HepG2 (cell line): Measurements from ENCODE around the gene PPFIA3. TPM values are rescaled to one million over a fixed set of nuclear protein-coding genes. Genes with fewer than 3 reads are reported as not detected.
A peak's percentile ranks its signal among the peaks of the same experiment; 100 is the strongest.

ENCODE experiments used
- AGO1 ChIP-seq: fragments of 200-400 bp; formaldehyde crosslinking; IDR thresholded peaks from 2 replicates; pipeline ENCODE4 v1.6.1; 2017; ENCODE audit warnings: mild to moderate bottlenecking, low read depth, low read length, moderate library complexity; ENCODE audit not compliant: poor library complexity, severe bottlenecking
- ATF7-NPFF ChIP-seq: sonication (generic); formaldehyde crosslinking; IDR thresholded peaks from 2 replicates; pipeline ENCODE4 v1.8.1; 2023; ENCODE audit warnings: mild to moderate bottlenecking, low read depth, missing genetic modification reagents, moderate library complexity
- FOXM1 ChIP-seq: sonication (generic); formaldehyde crosslinking; IDR thresholded peaks from 2 replicates; pipeline ENCODE4 v1.5.0; 2020; ENCODE audit warnings: missing genetic modification reagents
- JUN ChIP-seq: sonication (generic); formaldehyde crosslinking; IDR thresholded peaks from 2 replicates; pipeline ENCODE4 v1.4.0; 2020; ENCODE audit warnings: mild to moderate bottlenecking, missing genetic modification reagents
- NBN ChIP-seq: fragments of 450-650 bp; conservative IDR thresholded peaks from 2 replicates; pipeline ENCODE4 v1.6.1; 2017
- POLR2G ChIP-seq: fragments of 200-400 bp; formaldehyde crosslinking; IDR thresholded peaks from 2 replicates; pipeline ENCODE4 v1.6.1; 2018; ENCODE audit warnings: mild to moderate bottlenecking, low read depth, low read length, moderate library complexity
- RAD51 ChIP-seq: fragments of 450-650 bp; IDR thresholded peaks from 2 replicates; pipeline ENCODE4 v1.6.1; 2016; ENCODE audit warnings: borderline replicate concordance
- RBM22 ChIP-seq: fragments of 200-400 bp; formaldehyde crosslinking; optimal IDR thresholded peaks from 2 replicates; pipeline ENCODE3; 2017; ENCODE audit warnings: mild to moderate bottlenecking, low read length, moderate library complexity
- REXO4 ChIP-seq: sonication (generic); formaldehyde crosslinking; IDR thresholded peaks from 2 replicates; pipeline ENCODE4 v1.8.0; 2022; ENCODE audit warnings: missing genetic modification reagents, mild to moderate bottlenecking, borderline replicate concordance
- RORA ChIP-seq: sonication (generic); formaldehyde crosslinking; IDR thresholded peaks from 2 replicates; pipeline ENCODE4 v1.5.0; 2020; ENCODE audit warnings: mild to moderate bottlenecking, missing genetic modification reagents, moderate library complexity
- SP2 ChIP-seq: sonication (generic); formaldehyde crosslinking; IDR thresholded peaks from 2 replicates; pipeline ENCODE4 v1.5.1; 2020; ENCODE audit warnings: mild to moderate bottlenecking, missing genetic modification reagents
- STAG1 ChIP-seq: sonication (generic); formaldehyde crosslinking; IDR thresholded peaks from 2 replicates; pipeline ENCODE4 v1.4.0; 2020; ENCODE audit warnings: missing genetic modification reagents
- XBP1 ChIP-seq: sonication (generic); formaldehyde crosslinking; IDR thresholded peaks from 2 replicates; pipeline ENCODE4 v1.5.0; 2020; ENCODE audit warnings: missing genetic modification reagents
- ZBTB42 ChIP-seq: sonication (generic); formaldehyde crosslinking; IDR thresholded peaks from 2 replicates; pipeline ENCODE4 v1.5.0; 2020; ENCODE audit warnings: mild to moderate bottlenecking, missing genetic modification reagents
- ZC3H13 ChIP-seq: sonication (generic); formaldehyde crosslinking; IDR thresholded peaks from 2 replicates; pipeline ENCODE4 v1.8.1; 2023; ENCODE audit warnings: mild to moderate bottlenecking, missing genetic modification reagents, moderate library complexity
- ZNF24 ChIP-seq: fragments of 450-650 bp; IDR thresholded peaks from 2 replicates; pipeline ENCODE4 v1.6.1; 2017; ENCODE audit warnings: antibody characterized with exemption, mild to moderate bottlenecking
- ZNF33B ChIP-seq: sonication (generic); formaldehyde crosslinking; IDR thresholded peaks from 2 replicates; pipeline ENCODE4 v1.5.1; 2020; ENCODE audit warnings: mild to moderate bottlenecking, missing genetic modification reagents
- ZNF674 ChIP-seq: sonication (generic); formaldehyde crosslinking; IDR thresholded peaks from 2 replicates; pipeline ENCODE4 v1.5.0; 2020; ENCODE audit warnings: low read depth, mild to moderate bottlenecking, missing genetic modification reagents
- ZNF816 ChIP-seq: sonication (generic); formaldehyde crosslinking; IDR thresholded peaks from 2 replicates; pipeline ENCODE4 v1.8.0; 2022; ENCODE audit warnings: missing genetic modification reagents, mild to moderate bottlenecking, borderline replicate concordance
- polyA plus RNA-seq, 8 experiments: library from polyadenylated mRNA; depleted of rRNA in 3 of 8; stranded (reverse) in 7 of 8; unstranded in 1 of 8; fragments of >200 nt; fragmentation: Illumina TruSeq in 4 of 8; extraction: Trizol in 4 of 8; gene quantifications; 2 replicates each; pipeline versions ENCODE4 v1.2.1 to v1.2.3, GENCODE V29; 2011 to 2016; ENCODE audit warnings: low read depth in 4 of 8, missing spikeins in 1 of 8, mixed read lengths in 1 of 8; ENCODE audit not compliant: insufficient read depth in 1 of 8
- total RNA-seq, 5 experiments: library from RNA; depleted of rRNA; stranded (reverse); fragments of >200 nt; fragmentation: Illumina TruSeq; extraction: Trizol; gene quantifications; 2 replicates each; pipeline ENCODE4 v1.2.3, GENCODE V29; 2016; ENCODE audit warnings: low read depth in 1 of 5
- TF ChIP-seq, protein P1 (sequence below): sonication (generic); formaldehyde crosslinking; conservative IDR thresholded peaks from 2 replicates; pipeline ENCODE4 v1.8.1; 2023; ENCODE audit warnings: missing genetic modification reagents
- TF ChIP-seq, protein P2 (sequence below): sonication (generic); formaldehyde crosslinking; IDR thresholded peaks from 2 replicates; pipeline ENCODE4 v1.5.0; 2020; ENCODE audit warnings: missing genetic modification reagents
- TF ChIP-seq, protein P3 (sequence below): sonication (generic); formaldehyde crosslinking; IDR thresholded peaks from 2 replicates; pipeline ENCODE4 v1.8.1; 2023; ENCODE audit warnings: mild to moderate bottlenecking, moderate library complexity, missing genetic modification reagents
- TF ChIP-seq, protein P4 (sequence below): sonication (generic); formaldehyde crosslinking; IDR thresholded peaks from 2 replicates; pipeline ENCODE4 v1.9.0; 2022; ENCODE audit warnings: missing genetic modification reagents, mild to moderate bottlenecking, borderline replicate concordance
- TF ChIP-seq, protein P5 (sequence below): sonication (generic); formaldehyde crosslinking; IDR thresholded peaks from 2 replicates; pipeline ENCODE4 v1.5.1; 2020; ENCODE audit warnings: missing genetic modification reagents, mild to moderate bottlenecking, borderline replicate concordance

The PPFIA3 gene
- total and polyA plus RNA-seq, 2 of the 13 experiments (the other 11 are each of a cell fraction or from before 2014, with no cell fraction given) = 6.7 to 8.6 TPM

DNA sequence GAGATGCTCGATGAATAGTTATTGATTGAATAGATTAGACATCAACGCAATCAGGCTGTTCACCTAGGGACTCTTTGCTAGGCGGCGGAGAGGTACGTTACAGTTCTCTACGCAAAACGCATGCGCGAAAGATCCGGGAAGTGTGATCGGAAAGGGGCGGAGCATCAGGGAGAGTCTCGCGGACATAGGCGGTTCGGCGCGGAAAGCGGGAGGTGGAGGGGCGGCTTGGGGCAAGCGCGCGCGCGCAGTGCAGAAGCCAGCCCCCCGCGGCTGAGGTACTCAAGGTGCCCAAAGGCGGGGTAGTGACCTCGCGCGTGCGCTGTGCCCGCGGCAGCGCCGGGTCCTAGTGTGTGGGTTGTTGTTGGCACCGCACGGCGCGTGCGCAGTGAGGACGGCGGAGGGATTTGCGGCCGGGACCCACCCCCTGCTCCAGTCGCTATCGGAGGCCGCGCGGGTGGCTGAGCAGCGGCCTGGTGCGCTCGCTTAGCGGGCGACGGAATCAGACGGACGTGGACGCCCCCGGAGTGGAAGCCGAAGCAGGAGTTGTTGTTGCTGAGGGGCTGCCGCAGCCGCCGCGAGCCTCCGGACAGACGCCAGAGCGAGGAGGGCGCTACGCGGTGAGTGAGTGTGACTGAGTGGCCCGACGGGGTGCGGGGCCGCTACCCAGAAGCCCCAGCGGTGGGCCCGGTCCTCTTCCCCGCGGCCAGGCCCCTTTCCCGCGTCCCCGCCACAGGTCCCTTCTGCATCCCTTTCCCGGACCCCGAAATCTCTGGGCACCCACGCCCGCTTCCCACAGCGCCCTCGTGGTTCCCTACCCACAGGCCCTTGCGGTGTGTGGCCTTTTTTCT is 34.1 kb upstream of the PPFIA3 start, which contains the start of gene SNRNP70 (continued):
- TF ChIP-seq, protein P1, sequence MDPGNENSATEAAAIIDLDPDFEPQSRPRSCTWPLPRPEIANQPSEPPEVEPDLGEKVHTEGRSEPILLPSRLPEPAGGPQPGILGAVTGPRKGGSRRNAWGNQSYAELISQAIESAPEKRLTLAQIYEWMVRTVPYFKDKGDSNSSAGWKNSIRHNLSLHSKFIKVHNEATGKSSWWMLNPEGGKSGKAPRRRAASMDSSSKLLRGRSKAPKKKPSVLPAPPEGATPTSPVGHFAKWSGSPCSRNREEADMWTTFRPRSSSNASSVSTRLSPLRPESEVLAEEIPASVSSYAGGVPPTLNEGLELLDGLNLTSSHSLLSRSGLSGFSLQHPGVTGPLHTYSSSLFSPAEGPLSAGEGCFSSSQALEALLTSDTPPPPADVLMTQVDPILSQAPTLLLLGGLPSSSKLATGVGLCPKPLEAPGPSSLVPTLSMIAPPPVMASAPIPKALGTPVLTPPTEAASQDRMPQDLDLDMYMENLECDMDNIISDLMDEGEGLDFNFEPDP (CRISPR knock-in tag) = no peak
- TF ChIP-seq ZC3H13 (CRISPR knock-in tag) = 0 out of 2 replicates have a peak, but pooled peaks have one; percentile 31
- TF ChIP-seq ZNF674 (CRISPR knock-in tag) = no peak
- no peak for TF ChIP-seq ZNF24
- no peak for TF ChIP-seq STAG1
- TF ChIP-seq, protein P2, sequence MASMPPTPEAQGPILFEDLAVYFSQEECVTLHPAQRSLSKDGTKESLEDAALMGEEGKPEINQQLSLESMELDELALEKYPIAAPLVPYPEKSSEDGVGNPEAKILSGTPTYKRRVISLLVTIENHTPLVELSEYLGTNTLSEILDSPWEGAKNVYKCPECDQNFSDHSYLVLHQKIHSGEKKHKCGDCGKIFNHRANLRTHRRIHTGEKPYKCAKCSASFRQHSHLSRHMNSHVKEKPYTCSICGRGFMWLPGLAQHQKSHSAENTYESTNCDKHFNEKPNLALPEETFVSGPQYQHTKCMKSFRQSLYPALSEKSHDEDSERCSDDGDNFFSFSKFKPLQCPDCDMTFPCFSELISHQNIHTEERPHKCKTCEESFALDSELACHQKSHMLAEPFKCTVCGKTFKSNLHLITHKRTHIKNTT (CRISPR knock-in tag) = no peak
- TF ChIP-seq XBP1 (CRISPR knock-in tag) = no peak
- TF ChIP-seq ZNF33B (CRISPR knock-in tag) = no peak; the same call in 1 of the 2 replicates
- TF ChIP-seq SP2 (CRISPR knock-in tag) = peak; percentile 65; the same call in 1 of the 2 replicates
- TF ChIP-seq POLR2G = peak; percentile 98
- TF ChIP-seq, protein P3, sequence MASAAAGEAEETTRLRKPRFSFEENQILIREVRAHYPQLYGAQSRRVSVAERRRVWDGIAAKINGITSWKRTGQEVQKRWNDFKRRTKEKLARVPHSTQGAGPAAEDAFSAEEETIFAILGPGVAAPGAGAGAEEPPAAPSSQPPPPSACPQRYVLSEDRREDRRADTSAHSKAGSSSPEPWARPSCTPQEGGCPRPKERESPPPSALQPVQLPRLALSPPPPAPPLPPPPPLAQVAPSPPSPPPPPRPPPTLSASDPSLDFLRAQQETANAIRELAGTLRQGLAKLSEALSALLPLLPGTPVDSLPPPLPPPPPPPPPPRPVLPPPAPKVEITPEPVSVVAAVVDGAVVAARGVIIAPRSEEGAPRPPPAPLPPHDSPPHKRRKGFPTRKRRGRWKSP = peak; percentile 94
- 0 out of 2 replicates have a peak, but pooled peaks have one; percentile 43 for TF ChIP-seq ZBTB42
- no peak for TF ChIP-seq NBN
- TF ChIP-seq FOXM1 (CRISPR knock-in tag) = no peak
- TF ChIP-seq, protein P4, sequence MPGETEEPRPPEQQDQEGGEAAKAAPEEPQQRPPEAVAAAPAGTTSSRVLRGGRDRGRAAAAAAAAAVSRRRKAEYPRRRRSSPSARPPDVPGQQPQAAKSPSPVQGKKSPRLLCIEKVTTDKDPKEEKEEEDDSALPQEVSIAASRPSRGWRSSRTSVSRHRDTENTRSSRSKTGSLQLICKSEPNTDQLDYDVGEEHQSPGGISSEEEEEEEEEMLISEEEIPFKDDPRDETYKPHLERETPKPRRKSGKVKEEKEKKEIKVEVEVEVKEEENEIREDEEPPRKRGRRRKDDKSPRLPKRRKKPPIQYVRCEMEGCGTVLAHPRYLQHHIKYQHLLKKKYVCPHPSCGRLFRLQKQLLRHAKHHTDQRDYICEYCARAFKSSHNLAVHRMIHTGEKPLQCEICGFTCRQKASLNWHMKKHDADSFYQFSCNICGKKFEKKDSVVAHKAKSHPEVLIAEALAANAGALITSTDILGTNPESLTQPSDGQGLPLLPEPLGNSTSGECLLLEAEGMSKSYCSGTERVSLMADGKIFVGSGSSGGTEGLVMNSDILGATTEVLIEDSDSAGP = peak; percentile 94
- TF ChIP-seq, protein P5, sequence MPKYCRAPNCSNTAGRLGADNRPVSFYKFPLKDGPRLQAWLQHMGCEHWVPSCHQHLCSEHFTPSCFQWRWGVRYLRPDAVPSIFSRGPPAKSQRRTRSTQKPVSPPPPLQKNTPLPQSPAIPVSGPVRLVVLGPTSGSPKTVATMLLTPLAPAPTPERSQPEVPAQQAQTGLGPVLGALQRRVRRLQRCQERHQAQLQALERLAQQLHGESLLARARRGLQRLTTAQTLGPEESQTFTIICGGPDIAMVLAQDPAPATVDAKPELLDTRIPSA (CRISPR knock-in tag) = no peak
- TF ChIP-seq RORA (CRISPR knock-in tag) = no peak
- TF ChIP-seq RBM22 = no peak
- peak; percentile 69; the same call in 1 of the 2 replicates for TF ChIP-seq ATF7-NPFF (CRISPR knock-in tag)
- 0 out of 2 replicates have a peak, but pooled peaks have one; percentile 75 for TF ChIP-seq ZNF816 (CRISPR knock-in tag)
- TF ChIP-seq REXO4 (CRISPR knock-in tag) = no peak
- TF ChIP-seq RAD51 = no peak
- TF ChIP-seq AGO1 = peak; percentile 53
- peak; percentile 53; the same call in 1 of the 2 replicates for TF ChIP-seq JUN (CRISPR knock-in tag)
